Left ventricle myocardium superior (tissue), 1 donor: ENCODE data around the gene IGSF3. TPM values are rescaled to one million over a fixed set of nuclear protein-coding genes. Genes with fewer than 3 reads are reported as not detected.
A peak's percentile ranks its signal among the peaks of the same experiment; 100 is the strongest.
"Not testable (repeated sequence)": the region's sequence is repeated elsewhere in the genome, so short reads cannot be mapped to it uniquely, and the experiment has no call there.

ENCODE experiments used
- ATAC-seq: fragments of 200-7000 bp; cut with Tn5 transposase; one replicate; pipeline ENCODE4 v1.9.1; 2020; ENCODE audit warnings: mild to moderate bottlenecking, moderate library complexity
- DNase-seq: peaks from one replicate; pipeline ENCODE4 v3.0.0-alpha.2; 2020
- intact Hi-C: fragments of 100-400 bp; cut with micrococcal nuclease; formaldehyde crosslinking; loops from one replicate; pipeline ENCODE4 v1.11.0; 2022
- total RNA-seq: library from RNA; stranded (reverse); fragmentation: NEBNext Ultra II Directional; extraction: Animal tissue kit (Norgen Biotek cat#: 25700); gene quantifications from one replicate; pipeline ENCODE4 v1.2.1, GENCODE V29; 2021
- donor health status: DM: no; HTN: yes; CAD: no; lungs with severe emphysema.

IGSF3 gene
- total RNA-seq, 1 donor from 2014 or later = 11.7 TPM

GRCh38 chr1:116609801-116610371 lies 57.6 kb downstream of the IGSF3 start:
- DNase-seq, intact Hi-C loops, ATAC-seq: not testable (repeated sequence)

GRCh38 chr1:116608841-116609240 lies 58.7 kb downstream of the IGSF3 start:
- ATAC-seq, DNase-seq, intact Hi-C loops: not testable (repeated sequence)

- ATAC-seq, intact Hi-C loops, DNase-seq: not testable (repeated sequence)
Observed at GRCh38 chr1:116608151-116608550, 59.4 kb downstream of the IGSF3 start.

- ATAC-seq = peak; percentile 30
- intact Hi-C loops, DNase-seq: not testable (repeated sequence)
Observed at GRCh38 chr1:116607463-116607862, 60.1 kb downstream of the IGSF3 start.

- intact Hi-C loops, DNase-seq: not testable (repeated sequence)
- ATAC-seq = peak; percentile 55
Observed at GRCh38 chr1:116606067-116606466, 61.5 kb downstream of the IGSF3 start.

GRCh38 chr1:116605315-116605714 lies 62.2 kb downstream of the IGSF3 start:
- ATAC-seq (no peak), DNase-seq (no peak)
- intact Hi-C loops = no loop called here

GRCh38 chr1:116604408-116604807 lies 63.1 kb downstream of the IGSF3 start:
- intact Hi-C loops, DNase-seq, ATAC-seq: not testable (repeated sequence)

- DNase-seq, intact Hi-C loops, ATAC-seq: not testable (repeated sequence)
Observed at GRCh38 chr1:116603646-116604045, 63.9 kb downstream of the IGSF3 start.

GRCh38 chr1:116599369-116599768 lies 68.2 kb downstream of the IGSF3 start:
- DNase-seq, intact Hi-C loops, ATAC-seq: not testable (repeated sequence)

- ATAC-seq, intact Hi-C loops, DNase-seq: not testable (repeated sequence)
Observed at GRCh38 chr1:116598420-116599036, 69.0 kb downstream of the IGSF3 start.

GRCh38 chr1:116597388-116597787 lies 70.1 kb downstream of the IGSF3 start:
- DNase-seq, intact Hi-C loops, ATAC-seq: not testable (repeated sequence)

GRCh38 chr1:116596742-116597307 lies 70.7 kb downstream of the IGSF3 start:
- intact Hi-C loops, DNase-seq, ATAC-seq: not testable (repeated sequence)

GRCh38 chr1:116595946-116596741 lies 71.4 kb downstream of the IGSF3 start:
- intact Hi-C loops = not testable (repeated sequence)
- peak; percentile 26 for ATAC-seq

GRCh38 chr1:116595065-116595840 lies 72.3 kb downstream of the IGSF3 start:
- DNase-seq, ATAC-seq, intact Hi-C loops: not testable (repeated sequence)

More at GRCh38 chr1:116595946-116596741, 71.4 kb downstream of the IGSF3 start:
- DNase-seq = not testable (repeated sequence)

- DNase-seq, intact Hi-C loops: not testable (repeated sequence)
- ATAC-seq = peak; percentile 73
Observed at GRCh38 chr1:116593977-116594376, 73.6 kb downstream of the IGSF3 start.

- intact Hi-C loops = not testable (repeated sequence)
- ATAC-seq = peak; percentile 96
Observed at GRCh38 chr1:116593401-116593800, 74.1 kb downstream of the IGSF3 start.

GRCh38 chr1:116591951-116592605 lies 75.5 kb downstream of the IGSF3 start:
- ATAC-seq, DNase-seq, intact Hi-C loops: not testable (repeated sequence)

More at GRCh38 chr1:116593401-116593800, 74.1 kb downstream of the IGSF3 start:
- DNase-seq = peak; percentile 60
